Measurements from ENCODE around the gene ARMC9. TPM values are rescaled to one million over a fixed set of nuclear protein-coding genes. Genes with fewer than 3 reads are reported as not detected.
"Not testable (repeated sequence)": the region's sequence is repeated elsewhere in the genome, so short reads cannot be mapped to it uniquely, and the experiment has no call there.

ARMC9 gene
- total RNA-seq, 1 experiment from 2014 or later: 23.4 TPM

GRCh38 chr2:231193216-231193615 lies 5.2 kb upstream of the ARMC9 start:
- H3K27me3 ChIP-seq (ENCODE audit: low read length): no peaks in the 10 kb centered on the region
- H3K4me1 ChIP-seq (ENCODE audit: insufficient read depth, low read length): peaks cover 4% of the 10 kb centered on the region
- TF ChIP-seq EZH2phosphoT487 (IDR thresholded peaks at IDR 0.05; ENCODE audit: borderline replicate concordance, low read length): no peak
- no peak for TF ChIP-seq CTCF (conservative IDR thresholded peaks at IDR 0.05; ENCODE audit: low read depth, low read length)
- no peak for TF ChIP-seq EZH2 (IDR thresholded peaks at IDR 0.05; ENCODE audit: low read length, unreplicated experiment)
- intact Hi-C loops (cut with micrococcal nuclease): no loop called here
- H3K79me2 ChIP-seq (ENCODE audit: low read length): no peaks in the 10 kb centered on the region
- ChIA-PET POLR2A (ENCODE audit: unreplicated experiment) (interaction anchor here (0.6 kb wide), 1 partner anchor 46 kb away, joined by 4 read pairs; no protein-coding TSS in a partner anchor), CTCF (interaction anchor here (1.3 kb wide), 1 partner anchor 89 kb away, joined by 3 read pairs; no protein-coding TSS in a partner anchor)
- no peak for ATAC-seq
- no peaks in the 10 kb centered on the region for H3K9me2 ChIP-seq (replicated peaks; ENCODE audit: low read length)
- no peak overlapping the region for H3K9ac ChIP-seq (ENCODE audit: low read length)
- H3K4me3 ChIP-seq (ENCODE audit: low read length): no peak overlapping the region
- no TSS peak for BruUV-seq (replicated peaks)
- H2AFZ ChIP-seq (ENCODE audit: low read length): no peak overlapping the region
- H4K20me1 ChIP-seq (ENCODE audit: low read length): no peaks in the 10 kb centered on the region
- H3K36me3 ChIP-seq (ENCODE audit: low read depth, low read length): no peaks in the 10 kb centered on the region
- H3K4me2 ChIP-seq (ENCODE audit: low read length): no peak overlapping the region
- DNase-seq: no peak
- no peaks in the 10 kb centered on the region for H3F3A ChIP-seq (ENCODE audit: low read length, unreplicated experiment)
- H3K27ac ChIP-seq (ENCODE audit: low read length): no peak overlapping the region
- no peaks in the 10 kb centered on the region for H3K9me3 ChIP-seq (ENCODE audit: low read length)

GRCh38 chr2:231196592-231196991 lies 1.8 kb upstream of the ARMC9 start:
- no peaks in the 10 kb centered on the region for H3K27me3 ChIP-seq (ENCODE audit: low read length)
- H4K20me1 ChIP-seq (ENCODE audit: low read length): no peaks in the 10 kb centered on the region
- H3K79me2 ChIP-seq (ENCODE audit: low read length): peaks cover 11% of the 10 kb centered on the region; the same call in 1 of the 2 replicates
- intact Hi-C loops (cut with micrococcal nuclease): loop anchor here (5.0 kb wide), 1 partner anchor 94 kb away; no protein-coding TSS in a partner anchor
- ChIA-PET CTCF (no interaction called here), POLR2A (ENCODE audit: unreplicated experiment) (no interaction called here)
- BruUV-seq (replicated peaks): no TSS peak
- no peak for DNase-seq
- H3K9me3 ChIP-seq (ENCODE audit: low read length): no peaks in the 10 kb centered on the region
- H3K27ac ChIP-seq (ENCODE audit: low read length): no peak overlapping the region
- no peak overlapping the region for H3K4me3 ChIP-seq (ENCODE audit: low read length)
- TF ChIP-seq CTCF (conservative IDR thresholded peaks at IDR 0.05; ENCODE audit: low read depth, low read length) (no peak), EZH2 (IDR thresholded peaks at IDR 0.05; ENCODE audit: low read length, unreplicated experiment) (no peak), EZH2phosphoT487 (IDR thresholded peaks at IDR 0.05; ENCODE audit: borderline replicate concordance, low read length) (no peak)
- H3K4me1 ChIP-seq (ENCODE audit: insufficient read depth, low read length): peaks cover 27% of the 10 kb centered on the region
- H3K9ac ChIP-seq (ENCODE audit: low read length): no peak overlapping the region
- H3K36me3 ChIP-seq (ENCODE audit: low read depth, low read length): no peaks in the 10 kb centered on the region
- H2AFZ ChIP-seq (ENCODE audit: low read length): no peak overlapping the region
- H3F3A ChIP-seq (ENCODE audit: low read length, unreplicated experiment): no peaks in the 10 kb centered on the region
- no peak overlapping the region for H3K4me2 ChIP-seq (ENCODE audit: low read length)
- no peaks in the 10 kb centered on the region for H3K9me2 ChIP-seq (replicated peaks; ENCODE audit: low read length)
- ATAC-seq: no peak

GRCh38 chr2:231197196-231197595 lies 1.2 kb upstream of the ARMC9 start:
- POLR2A ChIA-PET (ENCODE audit: unreplicated experiment); BruUV-seq (replicated peaks): not testable (repeated sequence)
- H3K4me2 ChIP-seq (ENCODE audit: low read length): peak overlapping the region; percentile 75; the same call in 1 of the 2 replicates

More at GRCh38 chr2:231197196-231197595, 1.2 kb upstream of the ARMC9 start:
- H3K9me3 ChIP-seq (ENCODE audit: low read length); H4K20me1 ChIP-seq (ENCODE audit: low read length); H3K27me3 ChIP-seq (ENCODE audit: low read length); H2AFZ ChIP-seq (ENCODE audit: low read length); H3K36me3 ChIP-seq (ENCODE audit: low read depth, low read length); H3K4me3 ChIP-seq (ENCODE audit: low read length); DNase-seq; H3F3A ChIP-seq (ENCODE audit: low read length, unreplicated experiment); ATAC-seq; CTCF ChIA-PET; H3K27ac ChIP-seq (ENCODE audit: low read length); H3K9ac ChIP-seq (ENCODE audit: low read length); H3K9me2 ChIP-seq (replicated peaks; ENCODE audit: low read length): not testable (repeated sequence)
- peaks cover 11% of the 10 kb centered on the region; the same call in 1 of the 2 replicates for H3K79me2 ChIP-seq (ENCODE audit: low read length)
- intact Hi-C loops (cut with micrococcal nuclease): loop anchor here (5.0 kb wide), 1 partner anchor 95 kb away; no protein-coding TSS in a partner anchor
- H3K4me1 ChIP-seq (ENCODE audit: insufficient read depth, low read length): peaks cover 27% of the 10 kb centered on the region

Measured in PC-3 (cell line).